K562 (cell line): ENCODE measurements around the gene EPHA2. TPM values are rescaled to one million over a fixed set of nuclear protein-coding genes. Genes with fewer than 3 reads are reported as not detected.
A peak's percentile ranks its signal among the peaks of the same experiment; 100 is the strongest.

Experiments used
- ATAC-seq: fragments of 200-7000 bp; cut with Tn5 transposase; 3 replicates; pipeline ENCODE4 v1.9.1; 2020; ENCODE audit warnings: moderate library complexity
- BruUV-seq: library from RNA; stranded (reverse); fragments of 400-500 nt; replicated peaks from 2 replicates; lab custom pipeline; 2021; lab: Mats Ljungman, UMichigan
- CTCF ChIA-PET: fragments of 300-600 bp; formaldehyde crosslinking; extraction: SDS; loops from one replicate; lab custom pipeline; 2021; ENCODE audit warnings: low intra/inter-chr PET ratio; lab: Yijun Ruan, JAX
- POLR2A ChIA-PET: fragments of 300-600, 350-650 bp; sonication (Branson Sonifier 250); formaldehyde crosslinking; extraction: SDS; loops from one replicate; lab custom pipeline; 2021; ENCODE audit warnings: antibody characterized with exemption, inconsistent platforms; lab: Yijun Ruan, JAX
- DNase-seq, 4 experiments: peaks; one replicate each; pipeline versions ENCODE4 v3.0.0 to v3.0.0-alpha.2; 2011 to 2018; ENCODE audit warnings: low spot score in 3 of 4, mixed read lengths in 3 of 4; ENCODE audit errors: extremely low read depth in 1 of 4
- FAIRE-seq: peaks from 2 replicates; lab custom pipeline; 2011; peaks lifted over from hg19 to GRCh38; lab: Jason Lieb, UNC
- H2AFZ ChIP-seq: 2 replicates; pipeline ENCODE4 v1.6.0; 2011; ENCODE audit warnings: low read depth, low read length, control low read depth, inconsistent platforms
- H3K27ac ChIP-seq: fragments of 200-600 bp; 3 replicates; pipeline ENCODE4 v1.8.0; 2011; ENCODE audit warnings: low read depth, mild to moderate bottlenecking, control low read depth, inconsistent platforms, low read length, moderate library complexity, mixed read lengths; ENCODE audit errors: extremely low read depth
- H3K27me3 ChIP-seq, 2 experiments: fragments of 300-600 bp in 1 of 2; 2 replicates in 1 of 2; 3 replicates in 1 of 2; pipeline versions ENCODE4 v1.6.0 to v1.8.0; 2011; ENCODE audit warnings: inconsistent platforms in 2 of 2, low read length in 2 of 2, mild to moderate bottlenecking in 1 of 2, mixed read lengths in 1 of 2, moderate library complexity in 1 of 2; ENCODE audit not compliant: control insufficient read depth in 2 of 2, insufficient read depth in 2 of 2
- H3K36me3 ChIP-seq: fragments of 300-600 bp; 3 replicates; pipeline ENCODE4 v1.8.0; 2011; ENCODE audit warnings: mild to moderate bottlenecking, low read length, inconsistent platforms; ENCODE audit not compliant: control insufficient read depth, insufficient read depth
- H3K4me1 ChIP-seq, 2 experiments: fragments of 200-600 bp in 1 of 2; replicated peaks in 1 of 2; 2 replicates in 1 of 2; 3 replicates in 1 of 2; pipeline versions ENCODE4 v1.5.1 to v1.8.0; 2011; ENCODE audit warnings: inconsistent platforms in 2 of 2, low read length in 2 of 2, mild to moderate bottlenecking in 1 of 2, mixed read lengths in 1 of 2, moderate library complexity in 1 of 2; ENCODE audit not compliant: control insufficient read depth in 2 of 2, insufficient read depth in 2 of 2
- H3K4me2 ChIP-seq: 2 replicates; pipeline ENCODE4 v1.6.1; 2011; ENCODE audit warnings: low read length, control low read depth, inconsistent platforms, mixed read lengths; ENCODE audit not compliant: insufficient read depth
- H3K4me3 ChIP-seq: fragments of 200-600 bp; sonication (generic), shearing (Covaris generic); 2 replicates; pipeline ENCODE4 v1.5.1; 2016; ENCODE audit warnings: control low read depth, inconsistent platforms
- H3K79me2 ChIP-seq: fragments of 200-600 bp; 3 replicates; pipeline ENCODE4 v1.8.0; 2011; ENCODE audit warnings: low read length, inconsistent platforms; ENCODE audit not compliant: control insufficient read depth, insufficient read depth
- H3K9ac ChIP-seq, 2 experiments: 2 replicates each; pipeline versions ENCODE4 v1.6.0 to v1.6.1; 2011; ENCODE audit warnings: low read depth in 2 of 2, low read length in 2 of 2, control low read depth in 1 of 2, inconsistent platforms in 1 of 2, mild to moderate bottlenecking in 1 of 2, mixed read lengths in 1 of 2; ENCODE audit not compliant: insufficient read depth in 1 of 2
- H3K9me1 ChIP-seq: one replicate; pipeline ENCODE4 v1.6.0; 2011; ENCODE audit warnings: inconsistent platforms, mild to moderate bottlenecking, low read length, moderate library complexity; ENCODE audit not compliant: control insufficient read depth, insufficient read depth
- H3K9me3 ChIP-seq: replicated peaks from 2 replicates; pipeline ENCODE4 v1.5.1; 2011; ENCODE audit warnings: low read depth, low read length, inconsistent platforms; ENCODE audit not compliant: control insufficient read depth, insufficient read depth
- H4K20me1 ChIP-seq: replicated peaks from 2 replicates; pipeline ENCODE4 v1.6.1; 2011; ENCODE audit warnings: low read length, inconsistent platforms, mixed read lengths; ENCODE audit not compliant: control insufficient read depth, insufficient read depth
- CBX2 ChIP-seq: fragments of 200-600 bp; sonication (generic); IDR thresholded peaks from one replicate; pipeline ENCODE4 v1.6.1; 2012; ENCODE audit warnings: mild to moderate bottlenecking, low read length, inconsistent platforms; ENCODE audit not compliant: insufficient read depth, poor library complexity, severe bottlenecking
- CC2D1A ChIP-seq: fragments of 450-650 bp; IDR thresholded peaks from 2 replicates; pipeline ENCODE4 v1.6.1; 2017; ENCODE audit warnings: mild to moderate bottlenecking
- DNMT1 ChIP-seq: fragments of 450-650 bp; IDR thresholded peaks from 2 replicates; pipeline ENCODE4 v1.6.1; 2016; ENCODE audit warnings: antibody characterized with exemption, mild to moderate bottlenecking
- ERF ChIP-seq: fragments of 450-650 bp; formaldehyde crosslinking; IDR thresholded peaks from 2 replicates; pipeline ENCODE4 v1.4.0; 2020; ENCODE audit warnings: mild to moderate bottlenecking, mixed read lengths
- KLF16 ChIP-seq: IDR thresholded peaks from 2 replicates; pipeline ENCODE4 v1.6.1; 2016; ENCODE audit warnings: antibody characterized with exemption
- NBN ChIP-seq: fragments of 450-650 bp; IDR thresholded peaks from 2 replicates; pipeline ENCODE4 v1.6.1; 2016; ENCODE audit warnings: low read depth, mild to moderate bottlenecking
- NKRF ChIP-seq: fragments of 450-650 bp; IDR thresholded peaks from 2 replicates; pipeline ENCODE4 v1.6.1; 2016; ENCODE audit warnings: borderline replicate concordance
- PKNOX1 ChIP-seq: fragments of 450-650 bp; IDR thresholded peaks from 2 replicates; pipeline ENCODE4 v1.6.1; 2016
- RBM25 ChIP-seq: fragments of 200-400 bp; formaldehyde crosslinking; IDR thresholded peaks from 2 replicates; pipeline ENCODE4 v1.6.1; 2018; ENCODE audit warnings: low read length, low read depth, moderate library complexity; ENCODE audit not compliant: severe bottlenecking
- SMARCA5 ChIP-seq: fragments of 450-650 bp; IDR thresholded peaks from 2 replicates; pipeline ENCODE4 v1.6.1; 2016
- YY1 ChIP-seq, 3 experiments: IDR thresholded peaks; 2 replicates each; pipeline ENCODE4 v1.6.1; 2011; ENCODE audit warnings: low read length in 2 of 3, mild to moderate bottlenecking in 2 of 3, moderate library complexity in 2 of 3, borderline replicate concordance in 1 of 3, control low read depth in 1 of 3, low read depth in 1 of 3; ENCODE audit not compliant: insufficient read depth in 3 of 3, insufficient replicate concordance in 2 of 3, control insufficient read depth in 1 of 3, insufficient read length in 1 of 3; ENCODE audit errors: extremely low read depth in 1 of 3
- ZFP1 ChIP-seq: fragments of 450-650 bp; formaldehyde crosslinking; IDR thresholded peaks from 2 replicates; pipeline ENCODE4 v1.4.0; 2020; ENCODE audit warnings: mild to moderate bottlenecking, mixed read lengths
- ZNF507 ChIP-seq: conservative IDR thresholded peaks from 2 replicates; pipeline ENCODE4 v1.6.1; 2017; ENCODE audit warnings: missing genetic modification characterization, missing compliant biosample characterization
- ZNF511 ChIP-seq: sonication (generic); formaldehyde crosslinking; IDR thresholded peaks from 2 replicates; pipeline ENCODE4 v1.8.0; 2022; ENCODE audit warnings: mild to moderate bottlenecking, missing genetic modification reagents
- WGBS: fragments of 100-300 bp; shearing (Covaris generic); methylation state at CpG from one replicate; pipeline ENCODE4 v1.1.6; 2016; ENCODE audit warnings: low coverage, mixed read lengths; ENCODE audit not compliant: insufficient coverage; ENCODE audit errors: missing lambda C conversion rate; 5-methylcytosine and 5-hydroxymethylcytosine counted together
- in situ Hi-C: fragments of 300-500 bp; cut with MboI; formaldehyde crosslinking; loops from 4 replicates; pipeline ENCODE4 v1.15.0; 2018; ENCODE audit warnings: inconsistent platforms, mixed read lengths
- intact Hi-C: fragments of 100-400 bp; cut with micrococcal nuclease; formaldehyde crosslinking; loops from 2 replicates; pipeline ENCODE4 v1.14.2; 2022
- polyA plus RNA-seq, 8 experiments: library from polyadenylated mRNA; depleted of rRNA in 4 of 8; stranded (reverse) in 5 of 8; unstranded in 3 of 8; fragments of >200 nt; fragmentation: Nextera tagmentation in 2 of 8; fragmentation: Illumina TruSeq in 1 of 8; extraction: Ambion mirVana in 2 of 8; extraction: Trizol in 1 of 8; gene quantifications; 2 replicates each; pipeline versions ENCODE4 v1.2.1 to v1.2.3, GENCODE V29; 2011 to 2014; ENCODE audit warnings: inconsistent platforms in 1 of 8, missing spikeins in 1 of 8
- total RNA-seq, 7 experiments: library from RNA; depleted of rRNA in 6 of 7; stranded (reverse); fragments of >200 nt in 6 of 7; fragmentation: Illumina TruSeq in 2 of 7; extraction: Trizol in 2 of 7; gene quantifications; 2 replicates each; pipeline versions ENCODE4 v1.2.1 to v1.2.3, GENCODE V29; 2011 to 2021; ENCODE audit warnings: low replicate concordance in 1 of 7

Gene EPHA2
- total and polyA plus RNA-seq, 9 of the 15 experiments (the other 6 are each of a cell fraction or from before 2014, with no cell fraction given) = 0.04 to 0.40 (median 0.07) TPM; not detected in 4

- no peak for TF ChIP-seq ERF (CRISPR knock-in tag)
- no peak for TF ChIP-seq CC2D1A
- peak; percentile 31 for TF ChIP-seq RBM25
Observed at GRCh38 chr1:16112596-16113555, 43.0 kb downstream of the EPHA2 start (continued).

GRCh38 chr1:16111771-16112595 is 43.9 kb downstream of the EPHA2 start:
- H3K9ac ChIP-seq = peak overlapping the region in 1 of 2 experiments; percentile 72; a peak in 2 of 4 replicates
- WGBS = 36% methylated on average over 15 of the region's 15 CpGs
- H3K4me1 ChIP-seq = peaks cover 0 to 39% of the 10 kb centered on the region in 2 experiments; a peak in 3 of 5 replicates
- in situ Hi-C loops = no loop called here
- H3K79me2 ChIP-seq = no peaks in the 10 kb centered on the region
- H4K20me1 ChIP-seq = no peaks in the 10 kb centered on the region; the same call in 1 of the 2 replicates
- intact Hi-C loops = no loop called here
- ChIA-PET CTCF (no interaction called here), POLR2A (interaction anchor here (0.6 to 1.7 kb wide), 7 partner anchors 9 to 509 kb away, joined by 3 to 5 read pairs (median 4); no protein-coding TSS in a partner anchor)
- peak; percentile 71 for FAIRE-seq
- peak; percentile 36 for ATAC-seq
- H3K9me3 ChIP-seq = peaks cover 7% of the 10 kb centered on the region; the same call in 1 of the 2 replicates
- H3K27me3 ChIP-seq = no peaks in the 10 kb centered on the region
- H2AFZ ChIP-seq = no peak overlapping the region
- no peaks in the 10 kb centered on the region for H3K9me1 ChIP-seq
- no peak overlapping the region for H3K4me3 ChIP-seq
- peak in 1 of 4 experiments; percentile 25 for DNase-seq
- no peaks in the 10 kb centered on the region for H3K36me3 ChIP-seq
- H3K4me2 ChIP-seq = no peak overlapping the region
- no TSS peak for BruUV-seq
- no peak overlapping the region for H3K27ac ChIP-seq
- TF ChIP-seq ZFP1 (CRISPR knock-in tag) (no peak), NKRF (0 out of 2 replicates have a peak, but pooled peaks have one; percentile 26), KLF16 (no peak), ZNF511 (CRISPR knock-in tag) (no peak), NBN (peak; percentile 26; the same call in 1 of the 2 replicates), ZNF507 (tag) (no peak), CBX2 (no peak), SMARCA5 (no peak), YY1 (IDR thresholded peaks at IDR 0.05; ENCODE audit: borderline replicate concordance in 1 of 3, control insufficient read depth in 1 of 3, extremely low read depth in 1 of 3, insufficient read depth in 3 of 3, insufficient read length in 1 of 3, insufficient replicate concordance in 2 of 3, low read depth in 1 of 3, low read length in 2 of 3) (no peak), DNMT1 (no peak), PKNOX1 (0 out of 2 replicates have a peak, but pooled peaks have one; percentile 28)
